Kidney epithelial cell (primary cell): ENCODE results near the gene GDI2. TPM values are rescaled to one million over a fixed set of nuclear protein-coding genes. Genes with fewer than 3 reads are reported as not detected.
"Not testable (repeated sequence)": the region's sequence is repeated elsewhere in the genome, so short reads cannot be mapped to it uniquely, and the experiment has no call there.

ENCODE experiments used
- DNase-seq: peaks from one replicate; pipeline ENCODE4 v3.0.0-alpha.2; 2010; ENCODE audit warnings: low read depth
- H3K27me3 ChIP-seq: 2 replicates; pipeline ENCODE4 v1.6.0; 2011; ENCODE audit warnings: low read length; ENCODE audit not compliant: control insufficient read depth, insufficient read depth
- H3K36me3 ChIP-seq: 2 replicates; pipeline ENCODE4 v1.5.1; 2011; ENCODE audit warnings: low read length; ENCODE audit not compliant: control insufficient read depth, insufficient read depth
- H3K4me3 ChIP-seq: 2 replicates; pipeline ENCODE4 v1.5.1; 2011; ENCODE audit warnings: low read depth, mild to moderate bottlenecking, control low read depth, low read length
- total RNA-seq: library from RNA; depleted of rRNA; stranded (reverse); fragments of >200 nt; gene quantifications from 2 replicates; pipeline ENCODE4 v1.2.3, GENCODE V29; 2015
- TF ChIP-seq, protein P1 (sequence below): IDR thresholded peaks from 2 replicates; pipeline ENCODE4 v1.5.1; 2011; ENCODE audit warnings: mild to moderate bottlenecking, moderate library complexity, low read length, control low read depth, inconsistent platforms; ENCODE audit not compliant: insufficient read depth, poor library complexity, severe bottlenecking

Gene GDI2
- total RNA-seq, 1 donor from 2014 or later: 328 TPM

- DNase-seq: no peak
Observed at GRCh38 chr10:5812283-5813090, 747 bp downstream of the GDI2 start.

DNA sequence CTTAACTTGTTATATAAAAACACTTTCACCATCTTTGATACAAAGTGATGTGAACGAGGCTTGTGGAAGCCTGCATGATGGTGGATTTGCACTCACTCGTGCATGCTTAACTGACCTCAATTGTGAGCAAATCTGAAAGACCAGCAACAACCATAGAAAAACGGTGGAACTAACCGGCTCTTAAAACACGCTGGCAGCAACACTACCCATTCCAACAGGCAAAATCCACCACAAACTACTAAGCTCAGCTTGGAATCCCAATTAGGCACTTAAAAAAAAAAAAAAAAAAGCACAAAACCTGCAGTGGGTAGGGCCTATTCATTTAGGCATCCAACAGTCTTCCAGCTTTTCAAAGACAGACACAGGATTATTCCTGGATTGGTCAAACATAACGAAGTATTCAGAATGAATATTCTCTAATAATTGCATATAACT lies 1.8 kb downstream of the GDI2 start:
- Histone ChIP-seq H3K4me3 (peak overlapping the region; percentile 97), H3K36me3 (no peaks in the 10 kb centered on the region), H3K27me3 (no peaks in the 10 kb centered on the region)
- TF ChIP-seq, protein P1, sequence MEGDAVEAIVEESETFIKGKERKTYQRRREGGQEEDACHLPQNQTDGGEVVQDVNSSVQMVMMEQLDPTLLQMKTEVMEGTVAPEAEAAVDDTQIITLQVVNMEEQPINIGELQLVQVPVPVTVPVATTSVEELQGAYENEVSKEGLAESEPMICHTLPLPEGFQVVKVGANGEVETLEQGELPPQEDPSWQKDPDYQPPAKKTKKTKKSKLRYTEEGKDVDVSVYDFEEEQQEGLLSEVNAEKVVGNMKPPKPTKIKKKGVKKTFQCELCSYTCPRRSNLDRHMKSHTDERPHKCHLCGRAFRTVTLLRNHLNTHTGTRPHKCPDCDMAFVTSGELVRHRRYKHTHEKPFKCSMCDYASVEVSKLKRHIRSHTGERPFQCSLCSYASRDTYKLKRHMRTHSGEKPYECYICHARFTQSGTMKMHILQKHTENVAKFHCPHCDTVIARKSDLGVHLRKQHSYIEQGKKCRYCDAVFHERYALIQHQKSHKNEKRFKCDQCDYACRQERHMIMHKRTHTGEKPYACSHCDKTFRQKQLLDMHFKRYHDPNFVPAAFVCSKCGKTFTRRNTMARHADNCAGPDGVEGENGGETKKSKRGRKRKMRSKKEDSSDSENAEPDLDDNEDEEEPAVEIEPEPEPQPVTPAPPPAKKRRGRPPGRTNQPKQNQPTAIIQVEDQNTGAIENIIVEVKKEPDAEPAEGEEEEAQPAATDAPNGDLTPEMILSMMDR: no peak
- no peak for DNase-seq

More at GRCh38 chr10:5812283-5813090, 747 bp downstream of the GDI2 start:
- peak overlapping the region; percentile 97 for H3K4me3 ChIP-seq
- no peaks in the 10 kb centered on the region for H3K27me3 ChIP-seq
- no peaks in the 10 kb centered on the region for H3K36me3 ChIP-seq
- TF ChIP-seq, protein P1: no peak

- no peaks in the 10 kb centered on the region for H3K27me3 ChIP-seq
- DNase-seq: no peak
- no peaks in the 10 kb centered on the region for H3K36me3 ChIP-seq
- H3K4me3 ChIP-seq: no peak overlapping the region
- TF ChIP-seq, protein P1: no peak
Observed at GRCh38 chr10:5810225-5810624, 3.0 kb downstream of the GDI2 start.

GRCh38 chr10:5809527-5810154 lies 3.6 kb downstream of the GDI2 start:
- Histone ChIP-seq H3K4me3 (no peak overlapping the region), H3K27me3 (no peaks in the 10 kb centered on the region), H3K36me3 (no peaks in the 10 kb centered on the region)
- DNase-seq: no peak
- TF ChIP-seq, protein P1: no peak

GRCh38 chr10:5808783-5809392 lies 4.3 kb downstream of the GDI2 start:
- H3K27me3 ChIP-seq, H3K4me3 ChIP-seq, DNase-seq, H3K36me3 ChIP-seq: not testable (repeated sequence)

GRCh38 chr10:5806745-5807144 lies 6.5 kb downstream of the GDI2 start:
- TF ChIP-seq, protein P1: no peak
- Histone ChIP-seq H3K36me3 (no peaks in the 10 kb centered on the region), H3K4me3 (no peak overlapping the region), H3K27me3 (no peaks in the 10 kb centered on the region)
- no peak for DNase-seq
